PC-3 (cell line): ENCODE results near the gene TRUB1.

Experiments
- CTCF ChIP-seq: fragments of 300-600 bp; sonication (generic); conservative IDR thresholded peaks from 2 replicates; pipeline ENCODE4 v1.5.1; 2017; ENCODE audit warnings: antibody characterized with exemption, low read depth, mild to moderate bottlenecking, low read length
- EZH2 ChIP-seq: fragments of 300-600 bp; sonication (generic); IDR thresholded peaks from one replicate; pipeline ENCODE4 v1.6.1; 2017; ENCODE audit warnings: antibody characterized with exemption, mild to moderate bottlenecking, low read length; ENCODE audit not compliant: unreplicated experiment

- TF ChIP-seq CTCF (no peak), EZH2 (no peak)
Measured at GRCh38 chr10:114928818-114929217, 9.2 kb upstream of the TRUB1 start.
